ENCODE measurements around the gene CRHBP. TPM values are rescaled to one million over a fixed set of nuclear protein-coding genes. Genes with fewer than 3 reads are reported as not detected.

Gene CRHBP
- polyA plus RNA-seq, 1 donor: 0.67 TPM

GRCh38 chr5:77015938-77016569 is 63.2 kb downstream of the CRHBP start:
- DNase-seq (ENCODE audit: low read depth): no peak

- DNase-seq (ENCODE audit: low read depth): no peak
Observed at GRCh38 chr5:77016962-77017361, 64.1 kb downstream of the CRHBP start.

GRCh38 chr5:77017668-77018067 is 64.8 kb downstream of the CRHBP start:
- no peak for DNase-seq (ENCODE audit: low read depth)

Other genes with a start within 250 kb of the CRHBP start
- gene F2R, start 236.9 kb upstream of the CRHBP start, polyA plus RNA-seq (ENCODE audit: insufficient read length): 16.6 TPM
- 0.32 TPM for gene F2RL1, start 134.0 kb upstream of the CRHBP start, polyA plus RNA-seq (ENCODE audit: insufficient read length)
- 0.20 TPM for gene S100Z, start 103.0 kb upstream of the CRHBP start, polyA plus RNA-seq (ENCODE audit: insufficient read length)
- 14.4 TPM for gene AGGF1, start 77.4 kb downstream of the CRHBP start, polyA plus RNA-seq (ENCODE audit: insufficient read length)
- gene ZBED3, start 134.2 kb downstream of the CRHBP start, polyA plus RNA-seq (ENCODE audit: insufficient read length): 7.3 TPM

Data from forelimb muscle (tissue), 1 donor.